Astrocyte of the hippocampus (primary cell): Measurements from ENCODE around the gene INSL6.
"Not testable (repeated sequence)": the region's sequence is repeated elsewhere in the genome, so short reads cannot be mapped to it uniquely, and the experiment has no call there.

Source experiments
- DNase-seq: peaks from one replicate; pipeline ENCODE4 v3.0.0; 2011; ENCODE audit warnings: low read depth, low spot score

The INSL6 gene, protein sequence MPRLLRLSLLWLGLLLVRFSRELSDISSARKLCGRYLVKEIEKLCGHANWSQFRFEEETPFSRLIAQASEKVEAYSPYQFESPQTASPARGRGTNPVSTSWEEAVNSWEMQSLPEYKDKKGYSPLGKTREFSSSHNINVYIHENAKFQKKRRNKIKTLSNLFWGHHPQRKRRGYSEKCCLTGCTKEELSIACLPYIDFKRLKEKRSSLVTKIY

GRCh38 chr9:5185220-5185840 lies at the start of gene INSL6:
Gene INSL6, minus strand, starts transcription at chr9:5185639. Its CDS starts 37 bp downstream, at chr9:5185602.
- no peak for DNase-seq

DNA sequence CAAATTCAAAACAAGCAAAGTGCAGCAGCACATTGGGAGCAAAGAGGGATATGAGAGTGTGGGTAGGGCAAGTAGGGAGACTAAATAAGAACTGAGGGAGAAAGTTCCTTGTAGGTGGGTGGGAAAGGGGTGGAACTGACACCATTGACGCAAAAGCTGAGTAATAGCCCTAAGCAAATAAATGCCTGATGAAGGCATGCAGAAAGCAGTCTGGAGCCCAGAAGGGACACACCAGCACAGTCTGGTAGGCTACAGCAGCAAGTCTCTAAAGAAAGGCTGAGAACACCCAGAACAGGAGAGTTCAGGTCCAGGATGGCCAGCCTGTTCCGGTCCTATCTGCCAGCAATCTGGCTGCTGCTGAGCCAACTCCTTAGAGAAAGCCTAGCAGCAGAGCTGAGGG lies 45.8 kb upstream of the INSL6 start, which contains the start of gene INSL4:
Gene INSL4, plus strand, starts transcription at position 208 of the 400 bp plus-strand sequence. Its CDS starts 105 bp downstream, at position 313.
- DNase-seq = no peak

DNA sequence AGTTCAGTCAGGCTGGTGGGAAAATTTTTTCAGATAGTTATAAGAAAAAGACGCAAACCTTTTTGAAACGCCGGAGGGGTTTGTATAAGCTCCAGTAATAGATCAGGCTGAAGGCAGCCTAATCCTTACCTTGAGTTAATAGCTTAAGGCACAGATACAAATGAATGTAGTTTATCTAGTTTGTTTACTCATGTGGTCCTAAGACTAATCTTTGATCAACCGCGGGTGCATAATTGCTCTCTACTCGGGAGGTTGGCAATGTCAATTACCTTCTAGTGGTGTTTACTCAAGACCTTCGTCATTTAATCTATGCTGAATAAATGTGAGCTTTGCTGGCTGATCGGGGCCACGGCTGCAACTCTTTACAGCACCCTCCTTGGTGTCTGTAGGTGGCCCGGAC lies 45.1 kb upstream of the INSL6 start:
- no peak for DNase-seq

DNA sequence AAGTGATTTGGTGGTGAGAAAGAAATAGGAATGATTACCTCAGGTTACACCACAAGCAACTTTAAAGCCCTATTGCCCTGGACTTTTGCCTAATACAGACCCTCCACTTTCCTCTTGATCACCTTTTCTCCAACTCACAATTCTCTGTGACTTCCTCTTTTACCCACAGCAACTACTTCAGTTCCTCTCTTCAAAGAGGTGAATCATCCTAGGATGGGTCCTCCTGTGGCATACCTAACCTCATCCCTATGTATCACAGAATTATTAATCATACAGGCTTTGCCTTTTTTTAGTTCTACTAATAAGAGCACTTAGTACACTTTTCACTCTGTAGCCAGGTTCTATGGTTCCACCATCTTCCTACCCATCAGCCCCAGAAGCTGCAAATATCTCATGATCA lies 19.6 kb upstream of the INSL6 start:
- DNase-seq = no peak

DNA sequence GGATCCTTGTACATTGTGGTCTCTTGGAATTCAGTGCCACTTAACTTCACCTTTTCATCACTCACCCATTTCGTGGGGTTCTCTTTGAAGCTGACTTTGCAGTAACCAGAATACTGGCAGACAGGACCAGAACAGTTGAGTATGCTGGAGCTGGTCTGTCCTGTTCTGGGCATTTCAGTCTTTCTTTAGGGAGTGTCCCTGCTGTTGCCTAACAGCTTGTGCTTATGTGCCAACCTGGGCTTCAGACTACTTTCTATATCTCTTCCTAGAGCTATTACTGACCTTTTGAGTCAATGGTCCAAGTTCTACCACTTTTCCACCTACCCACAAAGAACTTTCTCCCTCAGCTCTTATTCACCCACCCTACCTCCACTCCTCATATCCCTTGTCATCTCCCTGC lies 10.0 kb upstream of the INSL6 start:
- DNase-seq = no peak

DNA sequence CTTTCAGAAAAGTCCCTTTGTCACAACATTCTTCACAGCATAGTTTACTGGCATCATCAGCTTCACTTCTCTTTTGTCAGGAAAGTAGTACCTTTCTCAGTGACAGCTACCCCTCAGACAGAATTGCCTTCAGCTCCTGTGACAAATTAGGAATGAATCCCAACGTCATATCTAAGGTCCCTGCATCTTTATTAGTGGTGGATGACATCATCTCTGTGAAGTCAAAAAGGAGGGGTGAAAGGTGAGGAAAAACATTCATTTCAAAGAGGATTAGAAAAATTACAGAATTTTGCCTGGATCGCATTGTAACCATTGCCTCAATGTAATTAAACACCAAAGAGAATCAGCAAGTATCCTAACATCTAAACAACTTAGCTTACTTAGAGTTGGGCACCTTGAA lies 7.9 kb upstream of the INSL6 start:
- peak; percentile 2 for DNase-seq

GRCh38 chr9:5191985-5192384 lies 6.5 kb upstream of the INSL6 start:
- DNase-seq = no peak

DNA sequence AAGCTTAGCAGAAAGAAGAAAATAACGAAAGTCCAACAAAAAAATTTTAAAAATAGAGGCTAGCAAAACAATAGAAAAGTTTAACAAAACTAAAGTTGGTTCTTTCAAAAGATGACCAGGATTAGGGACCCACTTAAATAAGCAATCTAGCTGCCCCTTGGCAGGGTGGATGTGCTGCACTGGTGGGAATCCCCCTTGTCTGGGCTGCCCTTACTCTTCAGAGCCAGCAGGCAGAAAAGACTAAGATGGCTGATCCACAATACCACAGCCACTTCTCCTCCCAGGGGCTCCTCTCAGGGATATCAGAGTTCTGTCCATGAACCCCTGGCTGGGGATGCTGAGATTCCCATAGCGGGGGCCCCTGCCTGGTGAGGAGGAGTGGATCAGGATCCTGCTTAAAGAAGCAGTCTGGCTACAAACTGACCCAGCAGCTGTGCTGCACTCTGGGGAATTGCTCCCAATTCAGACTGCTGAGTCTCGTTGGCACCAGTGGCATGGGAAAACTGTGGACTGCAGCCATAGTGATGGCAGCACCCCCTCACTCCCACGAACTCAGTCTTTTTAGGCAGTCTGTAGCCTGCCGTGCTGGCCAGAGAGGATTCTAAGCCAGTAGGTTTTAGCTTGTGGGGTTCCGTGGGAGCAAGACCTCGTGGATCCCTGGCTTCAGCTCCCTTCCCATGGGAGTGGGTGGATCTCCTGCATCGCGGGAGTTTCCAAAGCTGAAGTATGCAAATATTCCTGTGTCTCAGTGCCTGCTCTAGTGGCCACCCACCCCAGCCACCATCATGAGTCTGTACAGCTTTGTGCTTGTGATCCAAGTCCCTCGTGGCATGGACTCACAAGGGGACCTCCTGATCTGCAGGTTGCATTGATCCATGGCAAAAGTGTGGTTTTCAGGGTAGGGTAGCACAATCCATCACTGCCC lies 2.9 kb upstream of the INSL6 start:
- DNase-seq = no peak

DNA sequence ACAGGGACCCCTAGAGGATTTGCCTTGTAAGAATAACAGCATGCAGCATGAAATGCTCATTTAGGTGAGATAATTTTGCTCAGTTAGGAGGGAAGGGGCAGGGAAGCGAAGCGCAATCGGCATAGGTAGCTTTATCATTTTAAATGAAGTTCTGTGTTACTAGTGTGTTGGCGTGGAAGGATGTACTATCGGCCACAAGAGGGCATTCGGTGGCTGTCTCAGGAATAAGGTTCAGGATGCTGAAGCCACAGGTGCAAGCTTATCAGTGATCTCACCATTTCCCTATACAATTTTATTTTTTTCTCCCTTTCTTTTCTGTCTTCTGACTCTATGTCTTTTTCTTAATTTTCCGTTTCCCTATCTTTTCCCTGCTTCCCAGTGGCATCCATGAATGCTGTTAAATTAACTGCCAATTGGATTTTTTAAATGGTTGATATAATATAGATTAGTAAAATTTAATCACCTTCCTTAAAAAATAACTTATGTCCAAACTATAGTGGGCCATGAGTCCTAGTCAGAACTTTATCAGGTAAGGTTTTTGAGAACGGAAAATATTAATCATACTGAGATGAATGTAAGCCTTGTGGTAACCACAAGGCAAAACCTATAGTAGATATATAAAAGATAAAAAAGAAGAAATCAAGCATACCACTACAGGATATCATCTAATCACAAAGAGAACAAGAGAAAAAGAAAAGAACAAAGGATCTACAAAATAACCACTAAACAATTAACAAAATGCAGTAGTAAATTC lies 1.2 kb upstream of the INSL6 start:
- DNase-seq = peak; percentile 76

DNA sequence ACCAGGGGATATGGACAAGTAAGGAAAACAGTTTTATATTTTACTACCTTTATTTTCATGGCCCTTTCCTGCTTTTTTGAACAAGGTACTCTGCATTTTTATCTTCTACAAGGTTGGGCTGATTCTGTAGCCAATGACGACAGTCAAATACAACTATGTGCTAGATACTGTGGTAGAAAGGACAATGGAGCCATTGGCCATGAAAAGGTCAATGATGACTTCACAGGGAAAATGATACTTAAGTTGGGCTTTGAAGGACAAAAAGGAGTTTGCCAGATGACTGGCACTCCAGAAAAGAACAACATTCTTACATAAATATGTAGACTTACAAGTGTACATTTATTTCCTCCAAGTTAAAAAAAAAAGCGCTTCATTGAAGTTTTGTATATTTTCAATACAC lies 663 bp downstream of the INSL6 start:
- DNase-seq = no peak

DNA sequence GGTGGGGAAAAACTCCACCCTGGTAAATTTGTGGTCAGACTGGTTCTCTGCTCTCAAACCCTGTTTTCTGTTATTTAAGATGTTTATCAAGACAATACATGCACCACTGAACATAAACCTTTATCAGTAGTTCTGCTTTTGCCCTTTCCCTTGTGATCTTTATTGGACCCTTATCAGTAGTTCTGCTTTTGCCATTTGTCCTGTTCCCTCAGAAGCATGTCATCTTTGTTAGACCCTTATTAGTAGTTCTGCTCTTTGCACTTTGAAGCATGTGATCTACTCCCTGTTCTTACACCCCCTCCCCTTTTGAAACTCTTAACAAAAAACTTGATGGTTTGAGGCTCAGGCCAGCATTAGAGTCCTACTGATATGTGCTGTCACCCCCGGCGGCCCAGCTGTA lies 4.8 kb downstream of the INSL6 start:
- not testable (repeated sequence) for DNase-seq

- peak; percentile 3 for DNase-seq
These were observed 7.2 kb downstream of the INSL6 start for GRCh38 chr9:5178126-5178805.

GRCh38 chr9:5146241-5146640 lies 39.2 kb downstream of the INSL6 start:
- no peak for DNase-seq

GRCh38 chr9:5144217-5144616 lies 41.2 kb downstream of the INSL6 start:
- no peak for DNase-seq

- DNase-seq = no peak
These were observed 45.3 kb downstream of the INSL6 start for GRCh38 chr9:5140151-5140550.

DNA sequence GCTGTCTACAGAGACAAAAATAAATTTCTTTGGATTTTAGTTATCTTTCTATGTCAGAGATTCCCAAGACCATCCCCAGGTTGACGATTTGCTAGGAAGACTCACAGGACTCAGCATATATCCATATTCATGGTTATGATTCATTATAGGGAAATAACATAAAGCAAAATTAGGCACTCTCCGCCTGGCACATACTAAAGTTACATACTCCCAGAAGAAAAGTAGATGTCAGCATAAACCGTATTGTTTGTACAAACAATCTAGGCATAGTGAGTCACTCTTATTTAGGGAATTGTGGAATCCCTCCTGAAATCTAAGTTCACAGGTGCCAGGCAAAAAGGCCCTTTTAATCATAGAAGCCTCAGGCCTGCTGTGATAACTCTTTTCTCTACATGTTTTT lies 62.9 kb downstream of the INSL6 start:
- DNase-seq = no peak

- DNase-seq = no peak
These were observed 63.3 kb downstream of the INSL6 start for GRCh38 chr9:5122116-5122515.

DNA sequence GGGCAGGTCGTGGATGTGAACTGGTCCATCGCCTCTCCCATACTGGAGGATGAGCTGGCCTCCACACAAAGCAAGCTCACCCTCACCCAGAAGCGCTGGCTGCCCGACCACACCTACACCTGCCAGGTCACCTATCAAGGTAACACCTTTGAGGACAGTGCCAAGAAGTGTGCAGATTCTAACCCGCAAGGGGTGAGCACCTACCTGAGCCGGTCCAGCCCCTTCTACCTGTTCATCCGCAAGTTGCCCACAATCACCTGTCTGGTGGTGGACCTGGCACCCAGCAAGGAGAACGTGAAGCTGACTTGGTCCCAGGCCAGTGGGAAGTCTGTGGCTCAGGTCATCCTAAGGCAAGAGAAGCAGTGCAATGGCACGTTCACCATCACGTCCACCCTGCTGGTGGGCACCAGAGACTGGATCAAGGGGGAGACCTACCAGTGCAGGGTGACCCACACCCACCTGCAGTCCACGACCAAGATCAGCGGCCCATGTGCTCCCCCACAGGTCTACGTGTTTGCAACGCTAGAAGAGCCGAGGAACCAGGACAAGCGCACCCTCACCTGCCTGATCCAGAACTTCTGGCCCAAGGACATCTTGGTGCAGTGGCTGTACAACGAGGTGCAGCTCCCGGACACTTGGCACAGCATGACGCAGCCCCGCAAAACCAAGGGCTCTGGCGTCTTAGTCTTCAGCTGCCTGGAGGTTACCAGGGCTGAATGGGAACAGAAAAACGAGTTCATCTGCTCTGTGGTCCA lies 71.3 kb downstream of the INSL6 start:
- DNase-seq = no peak
